Mesenchymal stem cell (in vitro differentiated cells and primary cell): Measurements from ENCODE around the gene TREML1.
"Not testable (repeated sequence)": the region's sequence is repeated elsewhere in the genome, so short reads cannot be mapped to it uniquely, and the experiment has no call there.

Source experiments
- DNase-seq: peaks from one replicate; pipeline ENCODE4 v3.0.0-alpha.2; 2013
- H2AFZ ChIP-seq: one replicate; pipeline ENCODE4 v1.6.1; 2013; ENCODE audit warnings: low read depth, mild to moderate bottlenecking, control low read depth, inconsistent platforms, low read length, moderate library complexity
- H2AK5ac ChIP-seq: 2 replicates; pipeline ENCODE4 v1.6.1; 2013; ENCODE audit warnings: low read length, moderate library complexity, mild to moderate bottlenecking, inconsistent platforms; ENCODE audit not compliant: severe bottlenecking
- H2BK120ac ChIP-seq: one replicate; pipeline ENCODE4 v1.6.1; 2013; ENCODE audit warnings: low read depth, mild to moderate bottlenecking, inconsistent platforms, low read length, moderate library complexity
- H2BK12ac ChIP-seq, 2 experiments: one replicate each; pipeline ENCODE4 v1.6.1; 2013; ENCODE audit warnings: inconsistent platforms in 2 of 2, low read length in 2 of 2, mild to moderate bottlenecking in 2 of 2, moderate library complexity in 2 of 2, control low read depth in 1 of 2
- H2BK15ac ChIP-seq: one replicate; pipeline ENCODE4 v1.6.1; 2013; ENCODE audit warnings: mild to moderate bottlenecking, low read depth, inconsistent platforms; ENCODE audit not compliant: poor library complexity, severe bottlenecking
- H2BK5ac ChIP-seq: 2 replicates; pipeline ENCODE4 v1.6.1; 2013; ENCODE audit warnings: low read depth, mild to moderate bottlenecking, low read length, control low read depth, inconsistent platforms; ENCODE audit not compliant: poor library complexity, severe bottlenecking
- H3K14ac ChIP-seq, 2 experiments: one replicate each; pipeline ENCODE4 v1.6.1; 2013; ENCODE audit warnings: inconsistent platforms in 2 of 2, low read length in 2 of 2, control low read depth in 1 of 2, mild to moderate bottlenecking in 1 of 2, moderate library complexity in 1 of 2
- H3K18ac ChIP-seq, 2 experiments: one replicate each; pipeline ENCODE4 v1.6.1; 2013; ENCODE audit warnings: inconsistent platforms in 2 of 2, low read length in 2 of 2, control low read depth in 1 of 2, low read depth in 1 of 2, mild to moderate bottlenecking in 1 of 2
- H3K23ac ChIP-seq, 2 experiments: one replicate each; pipeline ENCODE4 v1.6.1; 2013; ENCODE audit warnings: inconsistent platforms in 2 of 2, low read length in 2 of 2, mild to moderate bottlenecking in 2 of 2, moderate library complexity in 2 of 2, control low read depth in 1 of 2
- H3K27ac ChIP-seq: 2 replicates; pipeline ENCODE4 v1.5.1; 2013; ENCODE audit warnings: mild to moderate bottlenecking, moderate library complexity, low read length, control low read depth, inconsistent platforms; ENCODE audit not compliant: poor library complexity, severe bottlenecking
- H3K27me3 ChIP-seq, 2 experiments: 2 replicates each; pipeline versions ENCODE4 v1.6.1 to v1.7.0; 2013; ENCODE audit warnings: low read length in 2 of 2, mild to moderate bottlenecking in 2 of 2, moderate library complexity in 2 of 2, control low read depth in 1 of 2, inconsistent platforms in 1 of 2; ENCODE audit not compliant: control insufficient read depth in 1 of 2, insufficient read depth in 1 of 2
- H3K36me3 ChIP-seq, 2 experiments: 2 replicates each; pipeline versions ENCODE4 v1.6.1 to v1.7.0; 2013; ENCODE audit warnings: low read length in 2 of 2, control low read depth in 1 of 2, inconsistent platforms in 1 of 2, low read depth in 1 of 2, mild to moderate bottlenecking in 1 of 2; ENCODE audit not compliant: insufficient read depth in 2 of 2, control insufficient read depth in 1 of 2
- H3K4ac ChIP-seq, 2 experiments: one replicate each; pipeline ENCODE4 v1.6.1; 2013; ENCODE audit warnings: inconsistent platforms in 2 of 2, low read length in 2 of 2, mild to moderate bottlenecking in 2 of 2, moderate library complexity in 2 of 2, control low read depth in 1 of 2, low read depth in 1 of 2
- H3K4me1 ChIP-seq: 2 replicates; pipeline ENCODE4 v1.6.1; 2013; ENCODE audit warnings: low read depth, low read length, control low read depth; ENCODE audit not compliant: control insufficient read depth, insufficient read depth
- H3K4me2 ChIP-seq: 2 replicates; pipeline ENCODE4 v1.6.1; 2013; ENCODE audit warnings: low read length, mild to moderate bottlenecking, inconsistent platforms; ENCODE audit not compliant: poor library complexity, severe bottlenecking
- H3K4me3 ChIP-seq, 2 experiments: 2 replicates each; pipeline versions ENCODE4 v1.5.1 to v1.7.0; 2013; ENCODE audit warnings: low read length in 2 of 2, mild to moderate bottlenecking in 2 of 2, control low read depth in 1 of 2, low read depth in 1 of 2; ENCODE audit not compliant: insufficient read depth in 1 of 2
- H3K79me1 ChIP-seq: replicated peaks from 2 replicates; pipeline ENCODE4 v1.6.1; 2013; ENCODE audit warnings: mild to moderate bottlenecking, control low read depth, low read length, inconsistent platforms; ENCODE audit not compliant: poor library complexity, severe bottlenecking
- H3K9ac ChIP-seq: 2 replicates; pipeline ENCODE4 v1.7.0; 2013; ENCODE audit warnings: mild to moderate bottlenecking, low read length, moderate library complexity
- H3K9me3 ChIP-seq: 2 replicates; pipeline ENCODE4 v1.7.0; 2013; ENCODE audit warnings: mild to moderate bottlenecking, low read length; ENCODE audit not compliant: control insufficient read depth
- H4K8ac ChIP-seq: one replicate; pipeline ENCODE4 v1.6.1; 2013; ENCODE audit warnings: inconsistent platforms, mild to moderate bottlenecking, low read length, moderate library complexity
- H4K91ac ChIP-seq: one replicate; pipeline ENCODE4 v1.6.1; 2013; ENCODE audit warnings: mild to moderate bottlenecking, low read length, inconsistent platforms
- WGBS: methylation state at CpG from one replicate; pipeline ENCODE4 v1.1.7; 2013; ENCODE audit warnings: mixed read lengths; 5-methylcytosine and 5-hydroxymethylcytosine counted together

The TREML1 gene

GRCh38 chr6:41189046-41189445 is 34.9 kb upstream of the TREML1 start:
- H4K91ac ChIP-seq, H3K23ac ChIP-seq: not testable (repeated sequence)

GRCh38 chr6:41187924-41188886 is 34.1 kb upstream of the TREML1 start:
- no peak overlapping the region for H3K4ac ChIP-seq
- WGBS: 77% methylated on average over 8 of the region's 8 CpGs
- H3K4me2 ChIP-seq: no peak overlapping the region
- no peak overlapping the region for H2BK15ac ChIP-seq
- no peak overlapping the region for H2BK12ac ChIP-seq
- H4K91ac ChIP-seq: no peak overlapping the region
- no peak for DNase-seq
- no peak overlapping the region for H3K27ac ChIP-seq
- no peak overlapping the region for H4K8ac ChIP-seq
- no peak overlapping the region for H2BK5ac ChIP-seq
- H3K18ac ChIP-seq: no peak overlapping the region
- peaks cover 31 to 36% of the 10 kb centered on the region in 2 experiments for H3K27me3 ChIP-seq
- no peak overlapping the region for H3K4me3 ChIP-seq
- peaks cover 12% of the 10 kb centered on the region for H3K9me3 ChIP-seq
- H3K9ac ChIP-seq: no peak overlapping the region
- H3K23ac ChIP-seq: no peak overlapping the region
- no peaks in the 10 kb centered on the region for H3K36me3 ChIP-seq
- H3K14ac ChIP-seq: no peak overlapping the region
- H2BK120ac ChIP-seq: no peak overlapping the region
- no peak overlapping the region for H2AK5ac ChIP-seq
- H2AFZ ChIP-seq: no peak overlapping the region
- no peaks in the 10 kb centered on the region for H3K4me1 ChIP-seq
- no peaks in the 10 kb centered on the region for H3K79me1 ChIP-seq

More at GRCh38 chr6:41189046-41189445, 34.9 kb upstream of the TREML1 start:
- not testable (repeated sequence) for H3K14ac ChIP-seq, H4K8ac ChIP-seq, H3K4ac ChIP-seq, H3K4me1 ChIP-seq, H3K18ac ChIP-seq, H2BK5ac ChIP-seq, H3K36me3 ChIP-seq, H2BK15ac ChIP-seq, H2BK12ac ChIP-seq, H3K9ac ChIP-seq, H3K4me2 ChIP-seq, H3K4me3 ChIP-seq, H3K27ac ChIP-seq, H2AFZ ChIP-seq, DNase-seq, H3K79me1 ChIP-seq, H2BK120ac ChIP-seq, H2AK5ac ChIP-seq
- Histone ChIP-seq H3K9me3 (peaks cover 12% of the 10 kb centered on the region), H3K27me3 (peaks cover 35 to 37% of the 10 kb centered on the region in 2 experiments)

GRCh38 chr6:41186031-41186562 is 31.9 kb upstream of the TREML1 start:
- no peak for DNase-seq
- peaks cover 12% of the 10 kb centered on the region for H3K9me3 ChIP-seq
- H3K23ac ChIP-seq: no peak overlapping the region
- H2AK5ac ChIP-seq: no peak overlapping the region
- 83% methylated on average over 7 of the region's 10 CpGs for WGBS
- H2BK120ac ChIP-seq: no peak overlapping the region
- no peak overlapping the region for H4K8ac ChIP-seq
- H3K27ac ChIP-seq: no peak overlapping the region
- no peak overlapping the region for H3K4ac ChIP-seq
- no peak overlapping the region for H2BK5ac ChIP-seq
- no peak overlapping the region for H3K18ac ChIP-seq
- H3K14ac ChIP-seq: no peak overlapping the region
- no peak overlapping the region for H4K91ac ChIP-seq
- no peak overlapping the region for H2BK12ac ChIP-seq
- no peak overlapping the region for H3K4me3 ChIP-seq
- no peaks in the 10 kb centered on the region for H3K79me1 ChIP-seq
- peaks cover 29 to 39% of the 10 kb centered on the region in 2 experiments for H3K27me3 ChIP-seq
- no peak overlapping the region for H2AFZ ChIP-seq
- H3K4me1 ChIP-seq: peaks cover 5% of the 10 kb centered on the region
- H2BK15ac ChIP-seq: no peak overlapping the region
- no peak overlapping the region for H3K4me2 ChIP-seq
- H3K36me3 ChIP-seq: no peaks in the 10 kb centered on the region
- no peak overlapping the region for H3K9ac ChIP-seq

- H3K4ac ChIP-seq: no peak overlapping the region
- no peak overlapping the region for H2BK5ac ChIP-seq
- no peak overlapping the region for H2AFZ ChIP-seq
- H3K27ac ChIP-seq: no peak overlapping the region
- DNase-seq: no peak
- no peaks in the 10 kb centered on the region for H3K36me3 ChIP-seq
- no peak overlapping the region for H3K4me2 ChIP-seq
- no peak overlapping the region for H2AK5ac ChIP-seq
- peaks cover 5% of the 10 kb centered on the region for H3K4me1 ChIP-seq
- no peak overlapping the region for H3K4me3 ChIP-seq
- H2BK120ac ChIP-seq: no peak overlapping the region
- peaks cover 29 to 49% of the 10 kb centered on the region in 2 experiments for H3K27me3 ChIP-seq
- no peak overlapping the region for H2BK12ac ChIP-seq
- H4K91ac ChIP-seq: no peak overlapping the region
- no peak overlapping the region for H4K8ac ChIP-seq
- H2BK15ac ChIP-seq: no peak overlapping the region
- peaks cover 6% of the 10 kb centered on the region for H3K9me3 ChIP-seq
- H3K14ac ChIP-seq: no peak overlapping the region
- H3K79me1 ChIP-seq: no peaks in the 10 kb centered on the region
- no peak overlapping the region for H3K9ac ChIP-seq
- 90% methylated on average over 7 of the region's 7 CpGs for WGBS
- H3K18ac ChIP-seq: no peak overlapping the region
- H3K23ac ChIP-seq: no peak overlapping the region
Measured at GRCh38 chr6:41184761-41185160, 30.6 kb upstream of the TREML1 start.
